OCI-LY3 (cell line): ENCODE data around the gene STUB1.

ENCODE experiments used
- H2AFZ ChIP-seq: fragments of 200-600, 300-600 bp; shearing (Covaris generic); 2 replicates; pipeline ENCODE4 v1.6.0; 2014; ENCODE audit warnings: antibody characterized with exemption, low read depth, low read length
- H3K27ac ChIP-seq: fragments of 200-600, 300-600 bp; sonication (generic); 2 replicates; pipeline ENCODE4 v1.5.1; 2014; ENCODE audit warnings: mild to moderate bottlenecking, low read length, moderate library complexity, mixed read lengths
- H3K27me3 ChIP-seq: fragments of 200-600, 300-600 bp; sonication (generic); 2 replicates; pipeline ENCODE4 v1.6.1; 2014; ENCODE audit warnings: low read depth, low read length, mixed read lengths
- H3K36me3 ChIP-seq: fragments of 200-600, 300-600 bp; sonication (generic); replicated peaks from 2 replicates; pipeline ENCODE3; 2014; ENCODE audit warnings: low read depth, low read length, mixed read lengths
- H3K4me1 ChIP-seq: fragments of 300-600, 200-600 bp; sonication (generic); 2 replicates; pipeline ENCODE4 v1.6.1; 2014; ENCODE audit warnings: low read length, mixed read lengths
- H3K4me2 ChIP-seq: fragments of 200-600, 300-600 bp; sonication (generic); 2 replicates; pipeline ENCODE4 v1.6.1; 2014; ENCODE audit warnings: low read length, mixed read lengths
- H3K4me3 ChIP-seq: fragments of 300-600, 200-600 bp; sonication (generic); 2 replicates; pipeline ENCODE4 v1.5.1; 2014; ENCODE audit warnings: antibody characterized with exemption, mild to moderate bottlenecking, low read length, moderate library complexity
- H3K79me2 ChIP-seq: fragments of 300-600, 200-600 bp; shearing (Covaris generic); 2 replicates; pipeline ENCODE4 v1.6.1; 2014; ENCODE audit warnings: mild to moderate bottlenecking, low read length, mixed read lengths
- H3K9ac ChIP-seq: fragments of 300-600, 200-600 bp; shearing (Covaris generic); 2 replicates; pipeline ENCODE4 v1.6.0; 2014; ENCODE audit warnings: mild to moderate bottlenecking, low read length, moderate library complexity
- H3K9me3 ChIP-seq: fragments of 200-600, 300-600 bp; shearing (Covaris generic); 2 replicates; pipeline ENCODE4 v1.6.1; 2014; ENCODE audit warnings: low read length, mixed read lengths; ENCODE audit not compliant: insufficient read depth
- H4K20me1 ChIP-seq: fragments of 200-600, 300-600 bp; sonication (generic); 2 replicates; pipeline ENCODE4 v1.6.1; 2016; ENCODE audit warnings: low read length, mixed read lengths; ENCODE audit not compliant: insufficient read depth
- CTCF ChIP-seq: fragments of 200-600, 300-600 bp; sonication (generic); IDR thresholded peaks from 2 replicates; pipeline ENCODE4 v1.5.1; 2014; ENCODE audit warnings: antibody characterized with exemption, low read length, low read depth
- EZH2phosphoT487 ChIP-seq: fragments of 200-600 bp; shearing (Covaris generic); IDR thresholded peaks from 2 replicates; pipeline ENCODE4 v1.6.1; 2018; ENCODE audit warnings: antibody characterized with exemption, mixed run types, low read depth

STUB1 gene

GRCh38 chr16:707062-707538, 26.9 kb downstream of the STUB1 start:
- no peak overlapping the region for H3K4me3 ChIP-seq
- no peaks in the 10 kb centered on the region for H3K9me3 ChIP-seq
- no peak overlapping the region for H3K4me2 ChIP-seq
- peaks cover 18% of the 10 kb centered on the region for H3K27me3 ChIP-seq
- H3K27ac ChIP-seq: no peak overlapping the region
- TF ChIP-seq CTCF: no peak
- no peak for TF ChIP-seq EZH2phosphoT487
- no peaks in the 10 kb centered on the region for H3K79me2 ChIP-seq
- no peak overlapping the region for H3K9ac ChIP-seq
- no peaks in the 10 kb centered on the region for H3K36me3 ChIP-seq
- no peak overlapping the region for H2AFZ ChIP-seq
- H4K20me1 ChIP-seq: no peaks in the 10 kb centered on the region
- H3K4me1 ChIP-seq: no peaks in the 10 kb centered on the region; the same call in 1 of the 2 replicates

- Histone ChIP-seq H3K27ac (no peak overlapping the region), H3K79me2 (no peaks in the 10 kb centered on the region), H4K20me1 (no peaks in the 10 kb centered on the region), H3K27me3 (peaks cover 18% of the 10 kb centered on the region), H3K36me3 (no peaks in the 10 kb centered on the region), H3K4me1 (no peaks in the 10 kb centered on the region; the same call in 1 of the 2 replicates), H3K4me3 (no peak overlapping the region), H3K4me2 (no peak overlapping the region), H3K9me3 (no peaks in the 10 kb centered on the region), H2AFZ (no peak overlapping the region), H3K9ac (no peak overlapping the region)
- TF ChIP-seq EZH2phosphoT487: no peak
- TF ChIP-seq CTCF: no peak
Measured at GRCh38 chr16:708019-708418, 27.8 kb downstream of the STUB1 start.

GRCh38 chr16:708959-709358, 28.7 kb downstream of the STUB1 start:
- H3K27me3 ChIP-seq: peaks cover 18% of the 10 kb centered on the region
- H3K27ac ChIP-seq: no peak overlapping the region
- no peaks in the 10 kb centered on the region for H3K9me3 ChIP-seq
- H2AFZ ChIP-seq: no peak overlapping the region
- H3K9ac ChIP-seq: no peak overlapping the region
- H3K4me2 ChIP-seq: no peak overlapping the region
- no peak overlapping the region for H3K4me3 ChIP-seq
- TF ChIP-seq CTCF (no peak), EZH2phosphoT487 (no peak)
- no peaks in the 10 kb centered on the region; the same call in 1 of the 2 replicates for H3K4me1 ChIP-seq
- H3K36me3 ChIP-seq: no peaks in the 10 kb centered on the region
- H3K79me2 ChIP-seq: no peaks in the 10 kb centered on the region
- no peaks in the 10 kb centered on the region for H4K20me1 ChIP-seq

GRCh38 chr16:709566-710499, 29.6 kb downstream of the STUB1 start:
- H3K4me3 ChIP-seq: no peak overlapping the region
- no peak overlapping the region for H3K27ac ChIP-seq
- no peaks in the 10 kb centered on the region for H3K36me3 ChIP-seq
- no peaks in the 10 kb centered on the region; the same call in 1 of the 2 replicates for H3K4me1 ChIP-seq
- H3K9ac ChIP-seq: no peak overlapping the region
- TF ChIP-seq CTCF: no peak
- TF ChIP-seq EZH2phosphoT487: no peak
- no peak overlapping the region for H3K4me2 ChIP-seq
- H3K27me3 ChIP-seq: peaks cover 18% of the 10 kb centered on the region
- no peak overlapping the region for H2AFZ ChIP-seq
- no peaks in the 10 kb centered on the region for H3K79me2 ChIP-seq
- no peaks in the 10 kb centered on the region for H3K9me3 ChIP-seq
- H4K20me1 ChIP-seq: no peaks in the 10 kb centered on the region
